SK-N-MC (cell line): Measurements from ENCODE around the gene CENPN.

Source experiments
- DNase-seq: peaks from one replicate; pipeline ENCODE4 v3.0.0-alpha.2; 2011; ENCODE audit warnings: low read depth, low spot score
- H3K27ac ChIP-seq: fragments of 200-600 bp; sonication (generic); 2 replicates; pipeline ENCODE4 v1.5.1; 2016; ENCODE audit warnings: mixed run types
- H3K36me3 ChIP-seq: fragments of 200-600 bp; sonication (generic); 2 replicates; pipeline ENCODE4 v1.6.1; 2017; ENCODE audit warnings: antibody characterized with exemption, low read length, mixed read lengths; ENCODE audit not compliant: insufficient read depth
- H3K4me3 ChIP-seq: fragments of 200-600 bp; sonication (generic); 2 replicates; pipeline ENCODE4 v1.5.1; 2016
- H3K9ac ChIP-seq: fragments of 200-600 bp; sonication (generic); 2 replicates; pipeline ENCODE4 v1.8.0; 2017; ENCODE audit warnings: mixed run types, mixed read lengths; ENCODE audit not compliant: insufficient read length
- H3K9me3 ChIP-seq: fragments of 200-600 bp; sonication (generic); 2 replicates; pipeline ENCODE4 v1.6.1; 2017; ENCODE audit warnings: low read depth, mild to moderate bottlenecking, antibody characterized with exemption, low read length, moderate library complexity, mixed read lengths
- EZH2 ChIP-seq: fragments of 200-600 bp; sonication (generic); IDR thresholded peaks from one replicate; pipeline ENCODE4 v1.6.1; 2017; ENCODE audit warnings: antibody characterized with exemption
- FOXP2 ChIP-seq: optimal IDR thresholded peaks from 2 replicates; pipeline ENCODE3; 2011; ENCODE audit warnings: mild to moderate bottlenecking, moderate library complexity; ENCODE audit not compliant: insufficient read depth; ENCODE audit errors: extremely low read length, control extremely low read depth
- POLR2AphosphoS5 ChIP-seq: IDR thresholded peaks from 2 replicates; pipeline ENCODE4 v1.6.1; 2012; ENCODE audit warnings: mild to moderate bottlenecking, low read depth, low read length, borderline replicate concordance

CENPN gene

GRCh38 chr16:81076566-81077075 lies 69.6 kb downstream of the CENPN start:
- TF ChIP-seq EZH2 = no peak
- TF ChIP-seq POLR2AphosphoS5 = no peak
- no peak for TF ChIP-seq FOXP2
- H3K36me3 ChIP-seq = no peaks in the 10 kb centered on the region
- peak overlapping the region; percentile 87 for H3K4me3 ChIP-seq
- peak overlapping the region; percentile 67; the same call in 1 of the 2 replicates for H3K27ac ChIP-seq
- H3K9me3 ChIP-seq = no peaks in the 10 kb centered on the region
- H3K9ac ChIP-seq = no peak overlapping the region
- peak; percentile 20 for DNase-seq

- DNase-seq = peak; percentile 26
- H3K4me3 ChIP-seq = peak within 1 kb of the TSS; percentile 87
- H3K27ac ChIP-seq = peak within 1 kb of the TSS; percentile 67; the same call in 1 of the 2 replicates
- no peaks in the 10 kb centered on the region for H3K9me3 ChIP-seq
- no peak for TF ChIP-seq EZH2
- peak; percentile 79 for TF ChIP-seq POLR2AphosphoS5
- peak within 1 kb of the TSS; percentile 76 for H3K9ac ChIP-seq
- H3K36me3 ChIP-seq = no peaks in the 10 kb centered on the region
These were observed 70.3 kb downstream of the CENPN start, which contains the start of gene C16orf46 for GRCh38 chr16:81077076-81077940. Gene C16orf46 (minus strand): TSS chr16:81077238. CDS start chr16:81063955, 13,283 bp downstream.

DNA sequence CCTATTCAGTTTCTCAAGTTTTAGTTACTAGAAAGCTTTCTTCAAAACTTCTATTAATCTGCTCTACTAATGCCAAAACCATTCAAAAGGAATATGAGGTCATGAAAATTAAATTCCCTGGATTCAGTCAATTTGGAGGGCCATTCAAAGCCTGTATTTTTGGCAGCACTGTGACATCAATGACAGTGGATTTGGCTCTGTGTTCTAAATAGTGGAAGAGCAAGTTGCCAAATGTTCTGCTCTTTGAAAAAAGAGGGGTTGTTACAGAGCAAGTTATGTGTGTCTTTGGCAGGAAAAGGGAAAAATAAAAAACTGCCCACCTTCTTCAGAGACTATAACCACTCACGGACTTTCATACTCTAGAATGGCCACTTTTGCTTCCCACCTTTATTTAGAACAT lies 73.2 kb downstream of the CENPN start:
- H3K36me3 ChIP-seq = no peaks in the 10 kb centered on the region
- H3K27ac ChIP-seq = no peak overlapping the region
- no peak overlapping the region for H3K4me3 ChIP-seq
- no peaks in the 10 kb centered on the region for H3K9me3 ChIP-seq
- no peak overlapping the region for H3K9ac ChIP-seq
- no peak for DNase-seq
- TF ChIP-seq POLR2AphosphoS5 = no peak
- TF ChIP-seq EZH2 = no peak
- no peak for TF ChIP-seq FOXP2

DNA sequence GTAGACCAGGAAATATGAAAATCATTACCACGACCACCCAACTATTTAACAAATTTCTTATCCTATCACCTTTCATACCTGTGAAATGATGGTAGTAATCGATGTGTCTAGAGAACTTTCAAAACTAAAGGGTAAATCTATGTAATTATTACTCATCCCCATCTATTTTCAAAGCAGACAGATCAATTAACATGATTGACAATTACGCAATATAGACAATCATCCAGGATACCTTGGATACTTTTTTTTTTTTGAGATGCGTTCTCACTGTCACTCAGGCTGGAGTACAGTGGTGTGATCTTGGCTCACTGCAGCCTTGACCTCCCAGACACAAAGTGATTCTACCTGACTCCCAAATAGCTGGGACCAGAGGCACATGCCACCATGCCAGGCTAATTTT lies 74.0 kb downstream of the CENPN start:
- Histone ChIP-seq H3K36me3 (no peaks in the 10 kb centered on the region), H3K9me3 (no peaks in the 10 kb centered on the region), H3K27ac (no peak overlapping the region), H3K4me3 (no peak overlapping the region), H3K9ac (no peak overlapping the region)
- DNase-seq = no peak
- TF ChIP-seq POLR2AphosphoS5 = no peak
- TF ChIP-seq FOXP2 = no peak
- no peak for TF ChIP-seq EZH2
